ENCODE results near the gene LYVE1.

DNA sequence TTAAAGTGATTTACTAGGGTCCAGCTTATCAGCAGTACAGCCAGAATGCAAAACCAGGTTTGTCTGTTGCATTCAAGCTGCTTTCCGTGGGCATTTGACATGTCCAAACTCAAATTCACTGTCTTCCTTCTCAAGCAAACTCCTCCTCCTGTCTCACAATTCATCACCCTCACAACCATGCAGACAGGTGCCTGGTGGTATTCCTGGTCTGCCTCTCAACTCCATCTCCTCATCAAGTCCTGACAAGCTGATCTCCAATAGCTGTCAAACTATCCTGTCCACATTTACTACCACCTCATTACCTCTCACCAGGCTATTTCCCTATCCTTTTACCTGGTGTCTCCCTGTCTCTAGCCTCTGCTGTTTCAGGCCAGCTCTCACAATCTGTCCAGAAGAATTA lies 49.1 kb upstream of the LYVE1 start:
- TF ChIP-seq CHD4 (IDR thresholded peaks at IDR 0.05; ENCODE audit: borderline replicate concordance, low read length) = no peak
- no peak for TF ChIP-seq TEF (CRISPR knock-in tag; IDR thresholded peaks at IDR 0.05)
- no peak for TF ChIP-seq ZNF350 (CRISPR knock-in tag; IDR thresholded peaks at IDR 0.05; ENCODE audit: borderline replicate concordance, low read depth)
- TF ChIP-seq MAX (IDR thresholded peaks at IDR 0.05) = no peak

All from HepG2 (cell line).